KOPT-K1 (cell line): ENCODE results near the gene PLCH1.

ENCODE experiments used
- H3K27ac ChIP-seq: fragments of 200-600 bp; sonication (generic); 2 replicates; pipeline ENCODE4 v1.5.1; 2016; ENCODE audit warnings: antibody characterized with exemption, mild to moderate bottlenecking, low read depth, low read length; ENCODE audit not compliant: poor library complexity, severe bottlenecking
- H3K36me3 ChIP-seq: fragments of 200-600 bp; sonication (generic); 2 replicates; pipeline ENCODE4 v1.5.1; 2017; ENCODE audit warnings: antibody characterized with exemption, mild to moderate bottlenecking, low read length, moderate library complexity; ENCODE audit not compliant: insufficient read depth
- H3K9me3 ChIP-seq: fragments of 200-600 bp; sonication (generic); 2 replicates; pipeline ENCODE4 v1.5.1; 2017; ENCODE audit warnings: antibody characterized with exemption, low read length, mild to moderate bottlenecking; ENCODE audit not compliant: insufficient read depth, poor library complexity, severe bottlenecking

The PLCH1 gene

GRCh38 chr3:155392138-155392537 lies 352.7 kb downstream of the PLCH1 start:
- H3K27ac ChIP-seq: no peak overlapping the region
- H3K9me3 ChIP-seq: no peaks in the 10 kb centered on the region
- no peaks in the 10 kb centered on the region for H3K36me3 ChIP-seq

GRCh38 chr3:155391551-155391958 lies 353.3 kb downstream of the PLCH1 start:
- no peaks in the 10 kb centered on the region for H3K36me3 ChIP-seq
- no peaks in the 10 kb centered on the region for H3K9me3 ChIP-seq
- H3K27ac ChIP-seq: no peak overlapping the region

GRCh38 chr3:155391104-155391503 lies 353.8 kb downstream of the PLCH1 start:
- Histone ChIP-seq H3K27ac (no peak overlapping the region), H3K36me3 (no peaks in the 10 kb centered on the region), H3K9me3 (no peaks in the 10 kb centered on the region)

GRCh38 chr3:155390351-155390750 lies 354.5 kb downstream of the PLCH1 start:
- Histone ChIP-seq H3K36me3 (no peaks in the 10 kb centered on the region), H3K27ac (no peak overlapping the region), H3K9me3 (no peaks in the 10 kb centered on the region)

GRCh38 chr3:155388417-155388816 lies 356.5 kb downstream of the PLCH1 start:
- Histone ChIP-seq H3K9me3 (no peaks in the 10 kb centered on the region), H3K36me3 (no peaks in the 10 kb centered on the region), H3K27ac (no peak overlapping the region)

GRCh38 chr3:155387571-155387970 lies 357.3 kb downstream of the PLCH1 start:
- Histone ChIP-seq H3K9me3 (no peaks in the 10 kb centered on the region), H3K27ac (no peak overlapping the region), H3K36me3 (no peaks in the 10 kb centered on the region)

- no peaks in the 10 kb centered on the region for H3K36me3 ChIP-seq
- no peak overlapping the region for H3K27ac ChIP-seq
- no peaks in the 10 kb centered on the region for H3K9me3 ChIP-seq
Measured at GRCh38 chr3:155386919-155387318, 358.0 kb downstream of the PLCH1 start.

GRCh38 chr3:155385896-155386625 lies 358.8 kb downstream of the PLCH1 start:
- Histone ChIP-seq H3K36me3 (no peaks in the 10 kb centered on the region), H3K27ac (no peak overlapping the region), H3K9me3 (no peaks in the 10 kb centered on the region)

GRCh38 chr3:155382396-155383042 lies 362.4 kb downstream of the PLCH1 start:
- Histone ChIP-seq H3K36me3 (no peaks in the 10 kb centered on the region), H3K27ac (no peak overlapping the region), H3K9me3 (no peaks in the 10 kb centered on the region)

- no peak overlapping the region for H3K27ac ChIP-seq
- H3K9me3 ChIP-seq: no peaks in the 10 kb centered on the region
- H3K36me3 ChIP-seq: no peaks in the 10 kb centered on the region
Measured at GRCh38 chr3:155377847-155378246, 367.0 kb downstream of the PLCH1 start.

GRCh38 chr3:155377071-155377470 lies 367.8 kb downstream of the PLCH1 start:
- no peak overlapping the region for H3K27ac ChIP-seq

GRCh38 chr3:155372281-155372680 lies 372.6 kb downstream of the PLCH1 start:
- no peaks in the 10 kb centered on the region for H3K9me3 ChIP-seq
- H3K27ac ChIP-seq: no peak overlapping the region
- no peaks in the 10 kb centered on the region for H3K36me3 ChIP-seq

More at GRCh38 chr3:155377071-155377470, 367.8 kb downstream of the PLCH1 start:
- Histone ChIP-seq H3K36me3 (no peaks in the 10 kb centered on the region), H3K9me3 (no peaks in the 10 kb centered on the region)

- Histone ChIP-seq H3K27ac (no peak overlapping the region), H3K9me3 (no peaks in the 10 kb centered on the region), H3K36me3 (no peaks in the 10 kb centered on the region)
Measured at GRCh38 chr3:155370764-155371503, 373.9 kb downstream of the PLCH1 start.

- peaks cover 3% of the 10 kb centered on the region for H3K9me3 ChIP-seq
- H3K36me3 ChIP-seq: no peaks in the 10 kb centered on the region
- no peak overlapping the region for H3K27ac ChIP-seq
Measured at GRCh38 chr3:155370198-155370597, 374.7 kb downstream of the PLCH1 start.

GRCh38 chr3:155369735-155370134 lies 375.1 kb downstream of the PLCH1 start:
- H3K9me3 ChIP-seq: peaks cover 7% of the 10 kb centered on the region
- no peaks in the 10 kb centered on the region for H3K36me3 ChIP-seq
- no peak overlapping the region for H3K27ac ChIP-seq
